ENCODE measurements around the gene ELF3.

- TF ChIP-seq, protein P1, sequence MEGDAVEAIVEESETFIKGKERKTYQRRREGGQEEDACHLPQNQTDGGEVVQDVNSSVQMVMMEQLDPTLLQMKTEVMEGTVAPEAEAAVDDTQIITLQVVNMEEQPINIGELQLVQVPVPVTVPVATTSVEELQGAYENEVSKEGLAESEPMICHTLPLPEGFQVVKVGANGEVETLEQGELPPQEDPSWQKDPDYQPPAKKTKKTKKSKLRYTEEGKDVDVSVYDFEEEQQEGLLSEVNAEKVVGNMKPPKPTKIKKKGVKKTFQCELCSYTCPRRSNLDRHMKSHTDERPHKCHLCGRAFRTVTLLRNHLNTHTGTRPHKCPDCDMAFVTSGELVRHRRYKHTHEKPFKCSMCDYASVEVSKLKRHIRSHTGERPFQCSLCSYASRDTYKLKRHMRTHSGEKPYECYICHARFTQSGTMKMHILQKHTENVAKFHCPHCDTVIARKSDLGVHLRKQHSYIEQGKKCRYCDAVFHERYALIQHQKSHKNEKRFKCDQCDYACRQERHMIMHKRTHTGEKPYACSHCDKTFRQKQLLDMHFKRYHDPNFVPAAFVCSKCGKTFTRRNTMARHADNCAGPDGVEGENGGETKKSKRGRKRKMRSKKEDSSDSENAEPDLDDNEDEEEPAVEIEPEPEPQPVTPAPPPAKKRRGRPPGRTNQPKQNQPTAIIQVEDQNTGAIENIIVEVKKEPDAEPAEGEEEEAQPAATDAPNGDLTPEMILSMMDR (IDR thresholded peaks at IDR 0.05; ENCODE audit: insufficient read depth, low read length, poor library complexity, severe bottlenecking) = no peak
- no peak for TF ChIP-seq EZH2phosphoT487 (conservative IDR thresholded peaks at IDR 0.05; ENCODE audit: low read length)
Measured at GRCh38 chr1:202054094-202054493, 43.7 kb downstream of the ELF3 start.
